ENCODE measurements around the gene FOXL1.

GRCh38 chr16:86611525-86611855 is 33.1 kb downstream of the FOXL1 start:
- TF ChIP-seq CTCF (IDR thresholded peaks at IDR 0.05) (no peak), ZFX (IDR thresholded peaks at IDR 0.05; ENCODE audit: borderline replicate concordance) (no peak)
